ENCODE measurements around the gene ARL4A. TPM values are rescaled to one million over a fixed set of nuclear protein-coding genes. Genes with fewer than 3 reads are reported as not detected.

The ARL4A gene
- total RNA-seq, 1 donor from 2014 or later: 12.3 TPM

DNA sequence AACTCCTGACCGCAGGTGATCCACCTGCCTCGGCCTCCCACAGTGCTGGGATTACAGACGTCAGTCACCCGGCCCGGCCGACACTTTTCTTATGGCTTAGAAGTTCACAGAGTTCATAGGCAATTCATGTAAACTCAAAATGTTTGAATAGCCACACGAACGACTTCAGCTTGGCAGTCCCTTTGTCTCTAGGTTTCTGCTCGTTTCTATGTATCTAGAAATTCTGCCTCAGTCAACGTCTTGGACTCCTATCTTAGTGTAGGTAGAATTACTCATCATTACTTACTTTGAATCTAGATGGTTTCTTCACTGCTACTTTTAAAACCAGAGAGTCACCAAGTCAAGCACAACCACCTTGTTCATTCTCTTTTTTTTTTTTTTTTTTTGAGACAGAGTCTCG, 23.7 kb downstream of the ARL4A start:
- Mint-ChIP-seq H3K4me1 (ENCODE audit: low read depth, unreplicated experiment) (peaks cover 8% of the 10 kb centered on the region), H3K27me3 (ENCODE audit: unreplicated experiment) (peaks cover 1% of the 10 kb centered on the region), H3K4me3 (ENCODE audit: unreplicated experiment) (no peak overlapping the region)

DNA sequence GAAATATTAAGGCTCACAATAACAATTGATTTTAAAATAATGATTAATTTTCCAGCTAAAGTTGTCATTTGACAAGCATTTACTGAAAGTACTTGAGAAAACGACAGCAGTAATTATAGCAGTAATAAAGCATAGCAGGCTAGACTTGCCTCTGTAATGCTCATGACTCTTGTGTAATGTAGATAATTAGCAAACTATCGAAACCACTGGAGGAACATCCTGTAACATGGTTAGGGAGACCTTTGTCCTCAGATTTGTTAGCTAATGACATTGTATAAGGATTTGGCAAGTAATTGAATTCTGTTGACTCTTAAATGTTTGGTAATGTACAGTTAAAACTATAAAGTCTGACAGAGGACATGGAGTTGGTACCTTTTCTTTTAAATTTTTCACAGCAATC, 24.8 kb downstream of the ARL4A start:
- Mint-ChIP-seq H3K9me3 (ENCODE audit: unreplicated experiment) (no peaks in the 10 kb centered on the region), H3K4me1 (ENCODE audit: low read depth, unreplicated experiment) (peaks cover 15% of the 10 kb centered on the region)
- TF ChIP-seq, protein P1, sequence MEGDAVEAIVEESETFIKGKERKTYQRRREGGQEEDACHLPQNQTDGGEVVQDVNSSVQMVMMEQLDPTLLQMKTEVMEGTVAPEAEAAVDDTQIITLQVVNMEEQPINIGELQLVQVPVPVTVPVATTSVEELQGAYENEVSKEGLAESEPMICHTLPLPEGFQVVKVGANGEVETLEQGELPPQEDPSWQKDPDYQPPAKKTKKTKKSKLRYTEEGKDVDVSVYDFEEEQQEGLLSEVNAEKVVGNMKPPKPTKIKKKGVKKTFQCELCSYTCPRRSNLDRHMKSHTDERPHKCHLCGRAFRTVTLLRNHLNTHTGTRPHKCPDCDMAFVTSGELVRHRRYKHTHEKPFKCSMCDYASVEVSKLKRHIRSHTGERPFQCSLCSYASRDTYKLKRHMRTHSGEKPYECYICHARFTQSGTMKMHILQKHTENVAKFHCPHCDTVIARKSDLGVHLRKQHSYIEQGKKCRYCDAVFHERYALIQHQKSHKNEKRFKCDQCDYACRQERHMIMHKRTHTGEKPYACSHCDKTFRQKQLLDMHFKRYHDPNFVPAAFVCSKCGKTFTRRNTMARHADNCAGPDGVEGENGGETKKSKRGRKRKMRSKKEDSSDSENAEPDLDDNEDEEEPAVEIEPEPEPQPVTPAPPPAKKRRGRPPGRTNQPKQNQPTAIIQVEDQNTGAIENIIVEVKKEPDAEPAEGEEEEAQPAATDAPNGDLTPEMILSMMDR (IDR thresholded peaks at IDR 0.05; ENCODE audit: partially characterized antibody, unreplicated experiment): no peak

More for the DNA sequence above, 23.7 kb downstream of the ARL4A start:
- TF ChIP-seq, protein P1 (IDR thresholded peaks at IDR 0.05; ENCODE audit: partially characterized antibody, unreplicated experiment): no peak
- H3K27ac Mint-ChIP-seq (ENCODE audit: unreplicated experiment): no peak overlapping the region
- no peaks in the 10 kb centered on the region for H3K9me3 Mint-ChIP-seq (ENCODE audit: unreplicated experiment)
- H3K36me3 Mint-ChIP-seq (ENCODE audit: unreplicated experiment): no peaks in the 10 kb centered on the region
- DNase-seq: no peak

DNA sequence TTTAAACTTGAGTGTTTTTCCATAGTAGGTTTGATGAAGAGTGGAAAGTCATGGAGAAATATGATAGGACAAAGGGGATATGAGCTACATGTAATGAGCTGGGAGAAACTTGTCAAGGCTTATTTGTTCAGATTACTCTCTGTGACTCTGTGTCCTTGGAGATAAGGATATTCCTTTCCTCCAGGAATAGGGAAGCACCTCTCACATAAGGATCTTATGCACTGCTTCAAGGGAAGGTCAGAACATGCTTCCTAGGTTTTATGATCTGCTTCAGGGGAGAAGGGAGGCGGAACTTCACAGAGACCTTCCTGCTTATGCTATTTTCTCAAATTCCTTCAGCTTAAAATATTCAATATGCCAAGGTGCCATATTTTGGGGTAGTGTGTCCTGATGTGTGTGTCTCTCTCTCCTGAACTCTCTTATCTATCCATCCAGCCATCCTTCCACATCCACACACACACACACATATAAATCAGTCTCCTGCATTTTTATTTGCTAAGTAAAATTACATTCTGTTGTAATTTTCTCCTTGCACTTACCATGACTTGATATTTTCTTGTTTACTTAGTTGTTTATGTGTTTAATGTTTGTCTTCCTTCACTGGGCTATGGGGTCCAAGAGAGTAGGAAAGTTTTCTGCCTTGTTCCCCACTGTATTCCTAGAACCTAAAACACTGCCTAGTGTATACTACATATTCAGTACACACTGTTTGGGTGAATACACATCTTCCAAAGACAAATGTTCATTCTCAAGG, 26.4 kb downstream of the ARL4A start:
- H3K27me3 Mint-ChIP-seq (ENCODE audit: unreplicated experiment): peaks cover 1% of the 10 kb centered on the region
- no peaks in the 10 kb centered on the region for H3K9me3 Mint-ChIP-seq (ENCODE audit: unreplicated experiment)
- TF ChIP-seq, protein P1 (IDR thresholded peaks at IDR 0.05; ENCODE audit: partially characterized antibody, unreplicated experiment): no peak
- H3K4me3 Mint-ChIP-seq (ENCODE audit: unreplicated experiment): no peak overlapping the region
- H3K4me1 Mint-ChIP-seq (ENCODE audit: low read depth, unreplicated experiment): peaks cover 15% of the 10 kb centered on the region
- no peak for DNase-seq
- H3K36me3 Mint-ChIP-seq (ENCODE audit: unreplicated experiment): no peaks in the 10 kb centered on the region
- H3K27ac Mint-ChIP-seq (ENCODE audit: unreplicated experiment): no peak overlapping the region

More for the DNA sequence above, 24.8 kb downstream of the ARL4A start:
- H3K27ac Mint-ChIP-seq (ENCODE audit: unreplicated experiment): no peak overlapping the region
- no peaks in the 10 kb centered on the region for H3K36me3 Mint-ChIP-seq (ENCODE audit: unreplicated experiment)
- no peak overlapping the region for H3K4me3 Mint-ChIP-seq (ENCODE audit: unreplicated experiment)
- DNase-seq: no peak
- peaks cover 1% of the 10 kb centered on the region for H3K27me3 Mint-ChIP-seq (ENCODE audit: unreplicated experiment)

DNA sequence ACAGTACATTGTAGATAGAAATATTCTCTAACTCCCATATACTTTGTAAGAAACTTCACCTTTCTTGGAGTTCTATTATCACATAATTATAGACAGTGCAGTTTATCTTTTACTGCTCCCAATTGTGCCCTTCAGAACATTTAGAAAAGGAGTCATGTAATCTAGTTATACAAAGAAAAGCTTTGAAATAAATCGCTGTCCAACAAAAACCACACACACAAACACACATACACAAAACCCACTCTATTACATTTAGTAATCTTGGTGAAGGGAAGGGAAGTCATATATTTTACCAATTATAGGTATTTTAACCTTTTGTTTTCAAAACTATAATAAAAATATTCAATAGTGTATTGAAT, 26.9 kb downstream of the ARL4A start:
- Mint-ChIP-seq H3K4me3 (ENCODE audit: unreplicated experiment) (no peak overlapping the region), H3K9me3 (ENCODE audit: unreplicated experiment) (no peaks in the 10 kb centered on the region), H3K36me3 (ENCODE audit: unreplicated experiment) (no peaks in the 10 kb centered on the region), H3K27me3 (ENCODE audit: unreplicated experiment) (peaks cover 1% of the 10 kb centered on the region), H3K27ac (ENCODE audit: unreplicated experiment) (no peak overlapping the region), H3K4me1 (ENCODE audit: low read depth, unreplicated experiment) (peaks cover 15% of the 10 kb centered on the region)
- TF ChIP-seq, protein P1 (IDR thresholded peaks at IDR 0.05; ENCODE audit: partially characterized antibody, unreplicated experiment): no peak
- DNase-seq: no peak

DNA sequence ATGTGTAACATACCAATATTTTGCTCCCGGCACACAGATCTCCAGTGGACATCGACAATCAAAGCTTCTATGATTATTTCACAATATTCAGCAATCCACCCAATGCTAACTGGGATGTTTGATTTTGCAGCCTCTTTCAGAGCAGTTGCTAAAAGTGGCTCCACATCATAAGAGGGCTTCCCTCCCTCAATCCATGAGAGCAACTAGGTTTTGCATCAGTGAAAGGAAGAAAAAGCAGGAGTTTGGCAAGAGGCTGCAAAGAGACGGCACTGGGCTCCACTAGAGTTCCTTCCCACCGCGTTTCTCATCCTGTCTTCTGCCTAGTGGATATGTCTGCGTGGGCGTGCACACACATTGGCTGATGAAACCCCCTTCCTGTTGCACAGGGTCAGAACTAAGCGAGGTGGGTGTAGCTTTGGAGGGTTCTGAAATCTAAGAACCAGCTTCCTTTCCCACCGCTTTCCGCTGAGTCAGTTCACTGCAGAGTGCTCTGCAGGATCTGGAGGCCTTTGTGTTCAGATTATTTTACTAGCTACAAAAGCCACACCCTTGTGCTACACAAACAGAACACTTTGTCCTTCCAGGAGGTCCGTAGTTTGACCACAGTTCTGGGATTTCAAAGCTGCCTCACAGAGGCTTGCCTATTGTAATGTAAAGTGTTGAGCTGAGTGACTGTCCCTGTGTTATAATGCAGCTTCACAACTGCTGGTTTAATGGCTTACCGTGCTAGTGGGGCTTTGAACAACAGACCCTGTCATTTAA, 28.1 kb downstream of the ARL4A start:
- Mint-ChIP-seq H3K4me3 (ENCODE audit: unreplicated experiment) (peak overlapping the region; percentile 26), H3K4me1 (ENCODE audit: low read depth, unreplicated experiment) (peaks cover 15% of the 10 kb centered on the region), H3K36me3 (ENCODE audit: unreplicated experiment) (no peaks in the 10 kb centered on the region), H3K27ac (ENCODE audit: unreplicated experiment) (peak overlapping the region; percentile 91), H3K9me3 (ENCODE audit: unreplicated experiment) (no peaks in the 10 kb centered on the region), H3K27me3 (ENCODE audit: unreplicated experiment) (peaks cover 1% of the 10 kb centered on the region)
- peak; percentile 22 for DNase-seq
- TF ChIP-seq, protein P1 (IDR thresholded peaks at IDR 0.05; ENCODE audit: partially characterized antibody, unreplicated experiment): no peak

Data from glutamatergic neuron (in vitro differentiated cells).